Nephron progenitor cell (in vitro differentiated cells): Measurements from ENCODE around the gene ATP7B.

Experiments
- DNase-seq: peaks from one replicate; pipeline ENCODE4 v3.0.0; 2021
- H3K27ac Mint-ChIP-seq: 2 replicates; pipeline ENCODE4 v1.8.0; 2021; ENCODE audit warnings: mild to moderate bottlenecking, moderate library complexity, mixed read lengths
- H3K27me3 Mint-ChIP-seq: 2 replicates; pipeline ENCODE4 v1.8.0; 2021; ENCODE audit warnings: mild to moderate bottlenecking, low read depth, mixed read lengths; ENCODE audit not compliant: poor library complexity
- H3K36me3 Mint-ChIP-seq: 2 replicates; pipeline ENCODE4 v1.8.0; 2021; ENCODE audit warnings: low read depth, mixed read lengths
- H3K4me1 Mint-ChIP-seq: 2 replicates; pipeline ENCODE4 v1.8.0; 2021; ENCODE audit warnings: mixed read lengths
- H3K4me3 Mint-ChIP-seq: 2 replicates; pipeline ENCODE4 v1.8.0; 2021; ENCODE audit warnings: mild to moderate bottlenecking, moderate library complexity, mixed read lengths
- H3K9me3 Mint-ChIP-seq: 2 replicates; pipeline ENCODE4 v1.8.0; 2021; ENCODE audit warnings: mild to moderate bottlenecking, moderate library complexity, mixed read lengths
- TF ChIP-seq, protein P1 (sequence below): fragments of 200-600 bp; sonication (generic); IDR thresholded peaks from 2 replicates; pipeline ENCODE4 v1.5.0; 2021; ENCODE audit warnings: antibody characterized with exemption

ATP7B gene

DNA sequence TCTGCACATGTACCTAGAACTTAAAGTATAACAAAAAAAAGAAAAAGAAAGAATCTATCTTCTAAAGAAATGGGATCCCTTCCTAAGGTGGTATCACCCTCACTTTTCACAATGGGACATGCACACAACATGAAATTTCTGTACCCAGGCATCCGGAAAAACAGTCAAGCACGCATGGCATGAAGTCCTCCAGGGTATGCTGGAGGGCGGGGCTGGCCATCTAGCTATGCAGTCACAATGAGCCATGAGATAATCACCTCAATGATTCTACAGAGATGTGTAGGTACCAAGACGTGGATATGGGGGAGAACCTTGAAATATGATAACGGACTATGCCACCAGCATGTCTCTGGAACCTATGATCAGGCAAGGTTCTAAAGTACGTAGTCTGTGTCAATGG, 79.6 kb downstream of the ATP7B start:
- Mint-ChIP-seq H3K27me3 (no peaks in the 10 kb centered on the region), H3K9me3 (no peaks in the 10 kb centered on the region), H3K4me3 (no peak overlapping the region), H3K27ac (no peak overlapping the region), H3K4me1 (peaks cover 9% of the 10 kb centered on the region), H3K36me3 (no peaks in the 10 kb centered on the region)
- TF ChIP-seq, protein P1, sequence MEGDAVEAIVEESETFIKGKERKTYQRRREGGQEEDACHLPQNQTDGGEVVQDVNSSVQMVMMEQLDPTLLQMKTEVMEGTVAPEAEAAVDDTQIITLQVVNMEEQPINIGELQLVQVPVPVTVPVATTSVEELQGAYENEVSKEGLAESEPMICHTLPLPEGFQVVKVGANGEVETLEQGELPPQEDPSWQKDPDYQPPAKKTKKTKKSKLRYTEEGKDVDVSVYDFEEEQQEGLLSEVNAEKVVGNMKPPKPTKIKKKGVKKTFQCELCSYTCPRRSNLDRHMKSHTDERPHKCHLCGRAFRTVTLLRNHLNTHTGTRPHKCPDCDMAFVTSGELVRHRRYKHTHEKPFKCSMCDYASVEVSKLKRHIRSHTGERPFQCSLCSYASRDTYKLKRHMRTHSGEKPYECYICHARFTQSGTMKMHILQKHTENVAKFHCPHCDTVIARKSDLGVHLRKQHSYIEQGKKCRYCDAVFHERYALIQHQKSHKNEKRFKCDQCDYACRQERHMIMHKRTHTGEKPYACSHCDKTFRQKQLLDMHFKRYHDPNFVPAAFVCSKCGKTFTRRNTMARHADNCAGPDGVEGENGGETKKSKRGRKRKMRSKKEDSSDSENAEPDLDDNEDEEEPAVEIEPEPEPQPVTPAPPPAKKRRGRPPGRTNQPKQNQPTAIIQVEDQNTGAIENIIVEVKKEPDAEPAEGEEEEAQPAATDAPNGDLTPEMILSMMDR, result no peak
- DNase-seq, result no peak

GRCh38 chr13:51929699-51930098, 81.6 kb downstream of the ATP7B start:
- Mint-ChIP-seq H3K4me1 (peaks cover 4% of the 10 kb centered on the region), H3K4me3 (no peak overlapping the region)

DNA sequence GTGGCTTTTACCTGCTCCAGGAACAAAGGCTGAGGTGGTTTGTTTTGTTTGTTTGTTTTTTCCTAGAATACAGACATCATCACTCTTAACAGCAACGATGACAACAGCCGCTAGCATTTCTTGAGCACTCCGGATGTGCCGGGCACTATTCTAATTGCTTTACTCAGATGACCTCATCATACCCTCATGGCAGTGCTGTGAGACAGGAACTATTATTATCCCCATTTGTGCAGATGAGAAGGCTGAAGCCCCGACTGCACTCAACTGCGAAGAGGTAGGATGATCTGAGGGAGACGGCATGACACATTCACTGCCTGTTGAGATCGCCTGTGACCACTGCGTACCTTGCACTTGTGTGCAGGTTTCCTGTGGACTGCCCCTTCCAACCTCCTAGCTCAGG, 83.0 kb downstream of the ATP7B start:
- Mint-ChIP-seq H3K9me3 (no peaks in the 10 kb centered on the region), H3K36me3 (no peaks in the 10 kb centered on the region), H3K4me3 (no peak overlapping the region), H3K27me3 (peaks cover 4% of the 10 kb centered on the region), H3K4me1 (peaks cover 4% of the 10 kb centered on the region), H3K27ac (no peak overlapping the region)
- TF ChIP-seq, protein P1, result no peak
- DNase-seq, result no peak

More at GRCh38 chr13:51929699-51930098, 81.6 kb downstream of the ATP7B start:
- no peak for DNase-seq
- TF ChIP-seq, protein P1, result no peak
- Mint-ChIP-seq H3K27me3 (peaks cover under 1% of the 10 kb centered on the region), H3K9me3 (no peaks in the 10 kb centered on the region), H3K36me3 (no peaks in the 10 kb centered on the region), H3K27ac (no peak overlapping the region)

DNA sequence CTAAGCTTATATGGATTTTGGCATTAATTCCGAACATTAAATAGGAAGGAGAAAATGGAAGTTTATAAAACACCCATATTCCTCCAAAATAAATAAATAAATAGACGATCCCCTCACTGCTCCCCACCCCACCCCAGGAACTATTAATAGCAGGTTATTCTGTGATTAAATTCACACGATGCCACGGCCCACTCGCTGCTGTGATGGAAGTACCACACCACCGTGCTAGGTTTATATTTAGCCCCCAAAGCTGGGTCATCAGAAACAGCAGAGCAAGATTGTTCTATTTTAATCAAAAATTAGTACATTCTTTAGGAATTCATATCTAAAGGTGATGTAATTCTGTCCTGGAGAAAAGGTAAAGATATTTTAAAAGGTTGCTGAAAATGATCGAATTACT, 84.1 kb downstream of the ATP7B start:
- H3K4me1 Mint-ChIP-seq, result peaks cover 4% of the 10 kb centered on the region
- no peak overlapping the region for H3K4me3 Mint-ChIP-seq
- no peaks in the 10 kb centered on the region for H3K9me3 Mint-ChIP-seq
- H3K27me3 Mint-ChIP-seq, result peaks cover 4% of the 10 kb centered on the region
- H3K36me3 Mint-ChIP-seq, result no peaks in the 10 kb centered on the region
- no peak overlapping the region for H3K27ac Mint-ChIP-seq
- TF ChIP-seq, protein P1, result no peak
- no peak for DNase-seq

DNA sequence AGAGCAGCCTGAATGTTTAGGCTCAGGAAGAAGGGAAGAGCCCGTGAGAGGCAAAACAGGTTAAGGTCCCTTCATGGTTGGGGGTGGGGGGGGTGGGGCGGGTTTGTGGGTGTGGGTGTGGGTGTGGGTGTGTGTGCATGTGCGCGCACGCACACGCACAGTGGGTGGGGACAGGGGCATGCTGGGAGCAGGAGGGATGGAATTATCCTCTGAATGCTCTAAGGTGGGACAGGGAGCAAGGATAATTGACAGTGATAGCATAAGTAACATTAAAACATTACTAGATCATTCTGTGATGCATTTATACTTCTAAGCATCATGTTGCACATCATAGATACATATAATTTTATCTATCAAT, 84.7 kb downstream of the ATP7B start:
- Mint-ChIP-seq H3K27me3 (peaks cover 4% of the 10 kb centered on the region), H3K9me3 (no peaks in the 10 kb centered on the region), H3K4me1 (peaks cover 9% of the 10 kb centered on the region), H3K4me3 (no peak overlapping the region), H3K36me3 (no peaks in the 10 kb centered on the region), H3K27ac (no peak overlapping the region)
- no peak for DNase-seq
- TF ChIP-seq, protein P1, result no peak

DNA sequence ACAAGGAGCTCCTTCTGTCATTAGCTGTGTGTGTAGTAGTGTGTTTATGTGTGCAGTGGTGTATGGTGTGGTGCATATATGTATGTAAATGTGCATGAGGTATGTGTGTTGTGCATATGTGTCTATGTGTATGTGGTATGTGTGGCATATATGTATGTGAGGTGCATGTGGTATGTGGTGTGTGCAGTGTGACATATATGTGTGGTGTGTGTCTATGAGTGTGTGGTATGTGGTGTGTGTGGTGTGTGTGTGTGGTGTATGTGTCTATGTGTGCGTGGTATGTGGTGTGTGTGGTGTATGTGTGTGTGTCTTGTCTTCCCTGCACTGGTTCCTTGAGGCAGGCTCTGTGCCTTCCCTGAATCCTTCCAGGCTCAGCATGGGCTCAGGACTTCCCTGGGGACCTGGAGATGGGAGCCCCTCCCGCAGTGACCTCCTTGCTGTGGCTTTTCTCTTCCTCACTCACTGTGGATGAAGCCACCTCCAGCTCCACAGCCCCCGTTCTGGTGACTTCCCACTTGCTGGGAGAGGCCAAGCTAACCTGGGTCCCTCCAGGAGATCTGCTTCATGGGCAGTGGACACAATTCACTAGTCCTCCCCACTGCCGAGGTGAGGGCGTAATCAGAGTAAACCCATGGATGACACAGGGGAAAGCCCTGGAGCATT, 85.3 kb downstream of the ATP7B start:
- Mint-ChIP-seq H3K4me1 (peaks cover 9% of the 10 kb centered on the region), H3K4me3 (no peak overlapping the region), H3K36me3 (no peaks in the 10 kb centered on the region), H3K27me3 (peaks cover 4% of the 10 kb centered on the region), H3K27ac (no peak overlapping the region), H3K9me3 (no peaks in the 10 kb centered on the region)
- no peak for DNase-seq
- TF ChIP-seq, protein P1, result no peak
